OCI-LY3 (cell line): ENCODE measurements around the gene NRXN2.

ENCODE experiments used
- EZH2phosphoT487 ChIP-seq: fragments of 200-600 bp; shearing (Covaris generic); IDR thresholded peaks from 2 replicates; pipeline ENCODE4 v1.6.1; 2018; ENCODE audit warnings: antibody characterized with exemption, mixed run types, low read depth
- TF ChIP-seq, protein P1 (sequence below): fragments of 200-600, 300-600 bp; sonication (generic); IDR thresholded peaks from 2 replicates; pipeline ENCODE4 v1.5.1; 2014; ENCODE audit warnings: antibody characterized with exemption, low read length, low read depth

DNA sequence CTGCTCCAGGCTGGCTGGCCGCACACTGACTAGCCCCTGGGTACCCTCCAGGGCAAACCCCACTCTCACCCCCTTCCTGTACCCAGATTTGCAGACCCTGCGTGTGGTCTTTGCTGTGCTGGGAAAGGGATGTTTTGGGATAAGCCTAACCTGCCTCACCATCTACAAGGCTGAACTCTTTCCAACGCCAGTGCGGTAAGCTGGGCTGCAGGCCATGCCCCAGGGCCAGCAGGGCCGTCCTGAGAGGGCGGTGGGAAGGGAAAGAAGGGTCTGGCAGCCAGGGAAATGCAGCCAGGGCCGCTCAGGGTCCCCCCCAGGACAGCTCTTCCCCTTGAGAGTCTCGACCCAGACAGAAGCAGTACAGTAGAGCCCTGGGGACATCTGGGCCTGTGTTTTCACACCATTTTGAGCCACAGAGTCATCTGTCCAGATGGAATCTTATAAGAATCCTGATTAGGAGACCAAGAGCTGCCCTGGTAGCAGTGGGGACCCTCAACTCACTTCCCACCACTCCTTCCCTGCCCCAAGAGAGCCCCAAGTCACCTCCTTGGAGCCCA, 154.3 kb downstream of the NRXN2 start:
- TF ChIP-seq, protein P1, sequence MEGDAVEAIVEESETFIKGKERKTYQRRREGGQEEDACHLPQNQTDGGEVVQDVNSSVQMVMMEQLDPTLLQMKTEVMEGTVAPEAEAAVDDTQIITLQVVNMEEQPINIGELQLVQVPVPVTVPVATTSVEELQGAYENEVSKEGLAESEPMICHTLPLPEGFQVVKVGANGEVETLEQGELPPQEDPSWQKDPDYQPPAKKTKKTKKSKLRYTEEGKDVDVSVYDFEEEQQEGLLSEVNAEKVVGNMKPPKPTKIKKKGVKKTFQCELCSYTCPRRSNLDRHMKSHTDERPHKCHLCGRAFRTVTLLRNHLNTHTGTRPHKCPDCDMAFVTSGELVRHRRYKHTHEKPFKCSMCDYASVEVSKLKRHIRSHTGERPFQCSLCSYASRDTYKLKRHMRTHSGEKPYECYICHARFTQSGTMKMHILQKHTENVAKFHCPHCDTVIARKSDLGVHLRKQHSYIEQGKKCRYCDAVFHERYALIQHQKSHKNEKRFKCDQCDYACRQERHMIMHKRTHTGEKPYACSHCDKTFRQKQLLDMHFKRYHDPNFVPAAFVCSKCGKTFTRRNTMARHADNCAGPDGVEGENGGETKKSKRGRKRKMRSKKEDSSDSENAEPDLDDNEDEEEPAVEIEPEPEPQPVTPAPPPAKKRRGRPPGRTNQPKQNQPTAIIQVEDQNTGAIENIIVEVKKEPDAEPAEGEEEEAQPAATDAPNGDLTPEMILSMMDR, result no peak
- no peak for TF ChIP-seq EZH2phosphoT487
